Adrenal gland (tissue), 5 donors: ENCODE results near the gene FGD4.

ENCODE experiments used
- POLR2A ChIP-seq, 2 donors: fragments of 450-650 bp; IDR thresholded peaks; one replicate each; pipeline ENCODE4 v1.6.1; 2017; ENCODE audit warnings: antibody characterized with exemption in 2 of 2, mild to moderate bottlenecking in 2 of 2, moderate library complexity in 1 of 2
- TF ChIP-seq, protein P1 (sequence below), 6 experiments: fragments of 450-650 bp in 4 of 6; fragments of 200-600 bp in 2 of 6; sonication (generic) in 1 of 6; IDR thresholded peaks; 1 replicate in 5 of 6; 2 replicates in 1 of 6; pipeline versions ENCODE4 v1.5.1 to v1.8.0; 2016 to 2021; ENCODE audit warnings: antibody characterized with exemption in 6 of 6, mild to moderate bottlenecking in 2 of 6, moderate library complexity in 1 of 6
- donor health status: DM: no; HTN: no; CAD: no.

DNA sequence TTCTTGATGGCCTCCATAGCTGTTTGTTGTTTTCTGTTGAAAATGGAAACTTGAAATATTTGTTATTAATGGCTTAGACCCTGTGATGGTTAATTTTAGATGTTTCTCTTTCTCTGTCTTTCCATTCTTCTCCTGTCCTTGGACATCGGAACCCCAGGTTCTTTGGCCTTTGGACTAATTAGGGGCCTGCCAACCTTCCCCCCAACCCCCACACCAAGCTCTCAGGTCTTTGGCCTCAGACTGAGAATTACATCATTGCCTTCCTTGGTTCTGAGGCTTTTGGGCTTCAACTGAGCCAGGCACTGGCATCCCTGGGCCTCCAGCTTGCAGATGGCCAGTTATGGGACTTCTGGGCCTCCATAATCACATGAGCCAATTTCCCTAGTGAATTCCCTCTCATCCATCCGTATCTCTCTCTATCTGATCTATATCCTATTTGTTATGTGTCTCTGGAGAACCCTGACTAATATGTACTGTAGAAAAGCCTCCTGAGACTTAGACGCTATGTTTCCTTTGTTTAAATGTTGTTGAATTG, 71.6 kb downstream of the FGD4 start:
- no peak for TF ChIP-seq POLR2A (IDR thresholded peaks at IDR 0.05)
- TF ChIP-seq, protein P1, sequence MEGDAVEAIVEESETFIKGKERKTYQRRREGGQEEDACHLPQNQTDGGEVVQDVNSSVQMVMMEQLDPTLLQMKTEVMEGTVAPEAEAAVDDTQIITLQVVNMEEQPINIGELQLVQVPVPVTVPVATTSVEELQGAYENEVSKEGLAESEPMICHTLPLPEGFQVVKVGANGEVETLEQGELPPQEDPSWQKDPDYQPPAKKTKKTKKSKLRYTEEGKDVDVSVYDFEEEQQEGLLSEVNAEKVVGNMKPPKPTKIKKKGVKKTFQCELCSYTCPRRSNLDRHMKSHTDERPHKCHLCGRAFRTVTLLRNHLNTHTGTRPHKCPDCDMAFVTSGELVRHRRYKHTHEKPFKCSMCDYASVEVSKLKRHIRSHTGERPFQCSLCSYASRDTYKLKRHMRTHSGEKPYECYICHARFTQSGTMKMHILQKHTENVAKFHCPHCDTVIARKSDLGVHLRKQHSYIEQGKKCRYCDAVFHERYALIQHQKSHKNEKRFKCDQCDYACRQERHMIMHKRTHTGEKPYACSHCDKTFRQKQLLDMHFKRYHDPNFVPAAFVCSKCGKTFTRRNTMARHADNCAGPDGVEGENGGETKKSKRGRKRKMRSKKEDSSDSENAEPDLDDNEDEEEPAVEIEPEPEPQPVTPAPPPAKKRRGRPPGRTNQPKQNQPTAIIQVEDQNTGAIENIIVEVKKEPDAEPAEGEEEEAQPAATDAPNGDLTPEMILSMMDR (IDR thresholded peaks at IDR 0.05), result no peak
